22Rv1 (cell line): ENCODE data around the gene COL4A2.

Experiments used
- H3K27ac ChIP-seq: fragments of 450-650 bp; 2 replicates; pipeline ENCODE4 v1.5.1; 2017
- ZFX ChIP-seq: fragments of 450-650 bp; IDR thresholded peaks from 2 replicates; pipeline ENCODE4 v1.6.1; 2017; ENCODE audit warnings: antibody characterized with exemption, borderline replicate concordance
- TF ChIP-seq, protein P1 (sequence below): fragments of 450-650 bp; IDR thresholded peaks from 2 replicates; pipeline ENCODE4 v1.5.1; 2017; ENCODE audit warnings: mild to moderate bottlenecking

The COL4A2 gene

DNA sequence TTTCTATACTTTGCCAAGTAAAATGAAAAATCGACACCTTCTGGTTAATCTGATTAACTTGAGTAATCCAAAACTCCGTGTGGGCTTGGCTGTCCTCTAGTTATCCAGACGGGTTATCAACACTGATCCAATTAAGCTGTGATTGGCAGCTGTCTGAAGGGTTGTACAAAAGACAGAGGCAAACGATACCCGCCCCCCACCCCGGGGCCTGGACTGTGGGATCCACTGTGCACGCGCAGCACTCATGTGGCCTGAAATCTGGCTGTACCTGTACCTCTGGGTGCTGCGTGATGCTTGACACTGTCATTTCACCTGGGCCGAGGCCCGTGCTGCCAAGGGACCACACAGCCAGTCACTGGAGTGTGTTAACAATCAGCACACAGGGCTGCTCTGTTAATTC, 53.5 kb downstream of the COL4A2 start:
- TF ChIP-seq, protein P1, sequence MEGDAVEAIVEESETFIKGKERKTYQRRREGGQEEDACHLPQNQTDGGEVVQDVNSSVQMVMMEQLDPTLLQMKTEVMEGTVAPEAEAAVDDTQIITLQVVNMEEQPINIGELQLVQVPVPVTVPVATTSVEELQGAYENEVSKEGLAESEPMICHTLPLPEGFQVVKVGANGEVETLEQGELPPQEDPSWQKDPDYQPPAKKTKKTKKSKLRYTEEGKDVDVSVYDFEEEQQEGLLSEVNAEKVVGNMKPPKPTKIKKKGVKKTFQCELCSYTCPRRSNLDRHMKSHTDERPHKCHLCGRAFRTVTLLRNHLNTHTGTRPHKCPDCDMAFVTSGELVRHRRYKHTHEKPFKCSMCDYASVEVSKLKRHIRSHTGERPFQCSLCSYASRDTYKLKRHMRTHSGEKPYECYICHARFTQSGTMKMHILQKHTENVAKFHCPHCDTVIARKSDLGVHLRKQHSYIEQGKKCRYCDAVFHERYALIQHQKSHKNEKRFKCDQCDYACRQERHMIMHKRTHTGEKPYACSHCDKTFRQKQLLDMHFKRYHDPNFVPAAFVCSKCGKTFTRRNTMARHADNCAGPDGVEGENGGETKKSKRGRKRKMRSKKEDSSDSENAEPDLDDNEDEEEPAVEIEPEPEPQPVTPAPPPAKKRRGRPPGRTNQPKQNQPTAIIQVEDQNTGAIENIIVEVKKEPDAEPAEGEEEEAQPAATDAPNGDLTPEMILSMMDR, result no peak
- TF ChIP-seq ZFX, result no peak
- H3K27ac ChIP-seq, result no peak overlapping the region

DNA sequence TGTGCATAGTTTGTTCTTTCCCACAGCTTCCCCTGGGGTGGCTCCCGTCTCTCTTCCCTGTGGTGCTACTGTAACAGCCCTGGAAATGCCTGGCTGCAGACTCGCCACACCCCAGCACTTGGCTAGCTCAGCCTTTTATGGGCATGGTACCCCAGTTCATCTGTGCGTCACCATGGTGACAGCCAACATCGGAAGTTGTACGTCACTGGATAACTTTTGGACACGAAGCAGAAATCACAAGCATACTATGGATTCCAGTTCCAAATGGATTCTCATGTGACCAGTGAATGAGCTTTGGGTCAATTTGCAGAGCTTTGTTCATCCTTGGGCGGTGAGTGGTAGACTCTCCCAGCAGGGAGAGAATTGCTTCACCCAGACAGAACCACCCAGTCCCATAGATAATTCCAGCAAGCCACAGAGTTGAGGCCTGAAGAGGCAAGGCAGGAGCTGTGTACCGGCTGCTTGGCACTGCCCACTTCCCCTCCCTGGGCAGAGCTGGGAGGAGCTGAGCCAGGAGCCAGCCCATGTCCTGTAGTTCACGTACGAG, 54.4 kb downstream of the COL4A2 start:
- H3K27ac ChIP-seq, result no peak overlapping the region
- TF ChIP-seq, protein P1, result no peak
- no peak for TF ChIP-seq ZFX

GRCh38 chr13:110363010-110363409, 55.9 kb downstream of the COL4A2 start:
- no peak for TF ChIP-seq ZFX
- TF ChIP-seq, protein P1, result peak; percentile 35
- no peak overlapping the region for H3K27ac ChIP-seq

DNA sequence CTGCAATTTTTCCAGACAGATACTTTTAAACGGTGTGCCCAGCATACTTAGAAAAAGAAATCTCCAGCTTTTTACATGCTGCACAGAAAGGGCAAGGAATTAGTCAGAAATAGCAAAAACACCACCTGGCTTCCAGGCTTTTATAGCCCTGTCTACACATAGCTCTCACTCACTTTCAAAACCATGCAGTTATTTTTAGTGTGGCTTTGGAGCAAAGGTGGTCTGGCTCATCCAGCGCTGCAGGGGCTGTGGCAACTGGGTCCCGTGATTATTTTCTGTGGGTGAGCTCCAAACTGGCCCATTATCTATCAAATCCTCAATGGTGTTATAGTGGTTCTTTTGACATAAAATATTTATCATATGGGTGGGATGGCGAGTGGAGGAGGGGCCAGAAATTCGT, 57.0 kb downstream of the COL4A2 start:
- H3K27ac ChIP-seq, result no peak overlapping the region
- TF ChIP-seq, protein P1, result no peak
- no peak for TF ChIP-seq ZFX

DNA sequence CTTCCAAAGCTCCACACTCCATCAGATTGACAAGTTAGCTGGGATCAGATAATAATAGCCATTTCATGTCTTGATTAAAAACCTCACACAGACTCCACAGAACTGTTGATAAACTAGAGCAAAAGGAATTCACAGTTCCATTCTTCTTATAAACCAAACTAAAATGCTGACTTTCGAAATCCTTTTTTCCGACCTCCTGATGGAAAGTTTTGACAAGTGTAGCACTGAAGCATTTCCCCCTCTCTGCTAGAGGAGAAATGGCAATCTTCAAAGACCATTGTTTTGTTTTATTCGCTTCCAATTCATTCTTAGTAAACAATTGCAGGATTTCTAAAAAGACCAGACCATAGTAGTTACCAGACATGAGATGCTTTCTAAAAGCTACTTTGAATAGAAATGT, 58.8 kb downstream of the COL4A2 start:
- H3K27ac ChIP-seq, result no peak overlapping the region
- TF ChIP-seq, protein P1, result no peak
- no peak for TF ChIP-seq ZFX

DNA sequence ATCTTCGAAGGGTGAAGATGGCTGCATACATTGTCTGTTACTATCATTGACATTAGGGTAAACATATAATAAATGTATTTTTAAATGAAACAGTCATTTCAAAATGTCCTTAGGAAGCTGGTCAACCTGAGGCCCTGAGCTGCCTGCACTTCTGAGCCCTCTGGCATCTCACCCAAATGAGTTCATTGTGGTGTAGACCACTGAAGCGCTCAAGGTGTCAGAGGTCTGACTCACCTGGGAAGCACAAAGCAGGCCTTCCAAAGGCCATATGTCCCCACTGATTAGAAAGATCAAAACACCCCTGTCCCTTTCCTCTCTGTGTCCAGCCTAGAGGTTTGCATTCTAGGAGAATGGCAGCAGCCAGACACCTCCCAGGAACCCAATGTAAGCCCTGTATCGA, 59.6 kb downstream of the COL4A2 start:
- TF ChIP-seq ZFX, result no peak
- TF ChIP-seq, protein P1, result no peak
- H3K27ac ChIP-seq, result no peak overlapping the region

DNA sequence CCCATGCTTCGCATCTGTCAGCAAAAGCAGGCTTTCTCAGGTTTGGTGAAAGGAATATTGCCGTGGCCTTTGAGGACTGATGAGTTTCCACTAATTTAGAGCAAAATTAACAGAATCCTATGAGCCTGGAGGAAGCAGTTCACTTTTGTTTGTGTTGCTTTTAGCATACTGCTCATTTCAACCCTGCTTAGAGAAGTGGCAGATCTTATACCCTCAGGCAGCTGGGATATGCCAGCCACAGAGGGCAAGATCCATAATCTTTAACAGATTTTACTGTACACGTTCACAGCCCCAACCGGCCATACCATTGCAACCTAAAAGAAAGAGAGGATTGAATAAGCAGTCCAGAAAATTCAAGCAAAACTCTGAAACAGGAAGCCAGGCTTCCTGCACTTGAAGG, 60.5 kb downstream of the COL4A2 start:
- no peak overlapping the region for H3K27ac ChIP-seq
- no peak for TF ChIP-seq ZFX
- TF ChIP-seq, protein P1, result no peak
